Spinal cord (tissue), 10 donors: ENCODE measurements around the gene HELZ2. TPM values are rescaled to one million over a fixed set of nuclear protein-coding genes. Genes with fewer than 3 reads are reported as not detected.
"Not testable (repeated sequence)": the region's sequence is repeated elsewhere in the genome, so short reads cannot be mapped to it uniquely, and the experiment has no call there.

Experiments
- DNase-seq, 6 donors: peaks; one replicate each; pipeline versions ENCODE4 v3.0.0 to v3.0.0-alpha.2; 2013 to 2015; ENCODE audit warnings: low spot score in 6 of 6, low read depth in 4 of 6
- H3K27ac ChIP-seq: one replicate; pipeline ENCODE4 v1.5.1; 2013; ENCODE audit warnings: low read depth, low read length, control low read depth
- H3K27me3 ChIP-seq: one replicate; pipeline ENCODE4 v1.6.1; 2013; ENCODE audit warnings: low read length; ENCODE audit not compliant: control insufficient read depth, insufficient read depth
- H3K36me3 ChIP-seq: one replicate; pipeline ENCODE4 v1.6.1; 2013; ENCODE audit warnings: low read length; ENCODE audit not compliant: control insufficient read depth, insufficient read depth
- H3K4me1 ChIP-seq: one replicate; pipeline ENCODE4 v1.6.1; 2013; ENCODE audit warnings: low read length; ENCODE audit not compliant: control insufficient read depth, insufficient read depth
- H3K4me3 ChIP-seq: one replicate; pipeline ENCODE4 v1.5.1; 2013; ENCODE audit warnings: low read depth, low read length, control low read depth
- H3K9me3 ChIP-seq: one replicate; pipeline ENCODE4 v1.6.1; 2013; ENCODE audit warnings: low read length; ENCODE audit not compliant: control insufficient read depth, insufficient read depth
- WGBS: methylation state at CpG from one replicate; pipeline ENCODE4 v1.1.5; 2013; ENCODE audit warnings: missing lambda C conversion rate; ENCODE audit not compliant: insufficient coverage; 5-methylcytosine and 5-hydroxymethylcytosine counted together
- polyA plus RNA-seq, 2 donors: library from polyadenylated mRNA; unstranded; fragments of 120-200 nt; gene quantifications; one replicate each; pipeline ENCODE4 v1.2.1, GENCODE V29; 2013; ENCODE audit not compliant: insufficient read length in 2 of 2
- total RNA-seq, 2 donors: library from RNA; depleted of rRNA in 1 of 2; stranded (reverse); fragments of 120-200 nt in 1 of 2; fragments of >200 nt in 1 of 2; gene quantifications; one replicate each; pipeline versions ENCODE4 v1.2.3 to v1.2.4, GENCODE V29; 2013 to 2014
- donor health status: healthy.

HELZ2 gene
- total and polyA plus RNA-seq, 4 donors = 6.1 to 9.9 (median 7.0) TPM

GRCh38 chr20:63572071-63572787, 1.8 kb downstream of the HELZ2 start:
- 88% methylated on average over 48 of the region's 48 CpGs for WGBS
- Histone ChIP-seq H3K4me1 (peaks cover 22% of the 10 kb centered on the region), H3K36me3 (peaks cover 22% of the 10 kb centered on the region), H3K27me3 (peaks cover 6% of the 10 kb centered on the region), H3K4me3 (no peak overlapping the region), H3K9me3 (no peaks in the 10 kb centered on the region), H3K27ac (no peak overlapping the region)
- DNase-seq = no peak

DNA sequence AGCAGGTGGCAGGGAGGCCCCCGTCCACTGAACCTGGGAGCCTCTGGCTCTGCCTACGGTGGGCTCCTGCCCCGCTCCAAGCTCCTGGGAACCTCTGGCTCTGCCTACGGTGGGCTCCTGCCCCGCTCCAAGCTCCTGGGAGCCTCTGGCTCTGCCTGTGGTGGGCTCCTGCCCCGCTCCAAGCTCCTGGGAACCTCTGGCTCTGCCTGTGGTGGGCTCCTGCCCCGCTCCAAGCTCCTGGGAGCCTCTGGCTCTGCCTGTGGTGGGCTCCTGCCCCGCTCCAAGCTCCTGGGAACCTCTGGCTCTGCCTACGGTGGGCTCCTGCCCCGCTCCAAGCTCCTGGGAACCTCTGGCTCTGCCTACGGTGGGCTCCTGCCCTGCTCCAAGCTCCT, 3.0 kb downstream of the HELZ2 start:
- not testable (repeated sequence) for H3K9me3 ChIP-seq, H3K4me3 ChIP-seq, DNase-seq, H3K27me3 ChIP-seq, H3K27ac ChIP-seq
- no CpG with 5 or more reads among the region's 11 CpGs for WGBS
- Histone ChIP-seq H3K4me1 (peaks cover 21% of the 10 kb centered on the region), H3K36me3 (peaks cover 30% of the 10 kb centered on the region)

DNA sequence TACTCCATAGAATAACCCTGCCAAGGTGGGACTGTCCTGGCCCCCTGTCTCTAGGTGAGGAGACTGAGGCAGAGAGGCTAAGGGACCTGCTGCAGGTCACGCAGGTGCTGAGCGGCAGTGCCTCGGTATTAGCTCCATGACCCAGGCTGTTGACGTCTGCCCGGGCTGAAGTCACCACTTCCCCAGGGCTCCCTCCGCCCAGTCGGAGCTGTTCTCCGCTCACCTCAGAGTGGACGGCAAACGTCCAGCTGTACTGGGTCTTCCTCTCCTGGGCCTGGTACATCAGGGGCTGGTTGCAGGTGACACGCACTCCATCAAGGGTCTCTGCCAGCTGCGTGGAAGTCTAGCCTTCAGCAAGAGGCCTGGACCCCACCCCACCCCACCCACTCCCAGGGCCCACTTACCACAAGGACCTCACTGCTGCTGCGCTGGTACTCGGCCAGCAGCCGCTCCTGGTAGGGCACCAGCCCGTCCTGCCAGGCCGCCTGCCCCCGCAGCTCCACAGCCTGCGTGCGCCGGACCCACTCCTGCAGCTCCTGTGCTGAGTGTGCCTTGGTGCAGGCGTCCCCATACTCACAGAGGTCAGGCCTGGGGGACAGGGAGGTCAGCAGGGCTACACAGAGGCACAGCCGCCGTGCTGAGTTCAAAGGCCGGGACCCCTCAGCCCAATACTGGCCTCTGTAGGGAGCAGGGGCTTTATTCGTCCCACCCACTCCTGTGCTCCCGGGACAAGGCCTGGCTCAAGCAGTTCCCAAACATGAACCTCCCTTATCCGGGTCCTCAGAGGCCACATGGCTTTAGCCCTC, 3.6 kb downstream of the HELZ2 start:
- Histone ChIP-seq H3K9me3 (no peaks in the 10 kb centered on the region), H3K27ac (no peak overlapping the region), H3K27me3 (peaks cover 6% of the 10 kb centered on the region), H3K4me3 (no peak overlapping the region), H3K36me3 (peaks cover 36% of the 10 kb centered on the region), H3K4me1 (peaks cover 21% of the 10 kb centered on the region)
- DNase-seq = no peak
- 89% methylated on average over 27 of the region's 28 CpGs for WGBS

GRCh38 chr20:63568986-63569949, 4.8 kb downstream of the HELZ2 start:
- no peak overlapping the region for H3K27ac ChIP-seq
- peaks cover 17% of the 10 kb centered on the region for H3K4me1 ChIP-seq
- no peak overlapping the region for H3K4me3 ChIP-seq
- peak in 2 of 6 donors; percentile 22 to 29 for DNase-seq
- no peaks in the 10 kb centered on the region for H3K9me3 ChIP-seq
- 56% methylated on average over 45 of the region's 46 CpGs for WGBS
- H3K36me3 ChIP-seq = peaks cover 48% of the 10 kb centered on the region
- peaks cover 4% of the 10 kb centered on the region for H3K27me3 ChIP-seq

DNA sequence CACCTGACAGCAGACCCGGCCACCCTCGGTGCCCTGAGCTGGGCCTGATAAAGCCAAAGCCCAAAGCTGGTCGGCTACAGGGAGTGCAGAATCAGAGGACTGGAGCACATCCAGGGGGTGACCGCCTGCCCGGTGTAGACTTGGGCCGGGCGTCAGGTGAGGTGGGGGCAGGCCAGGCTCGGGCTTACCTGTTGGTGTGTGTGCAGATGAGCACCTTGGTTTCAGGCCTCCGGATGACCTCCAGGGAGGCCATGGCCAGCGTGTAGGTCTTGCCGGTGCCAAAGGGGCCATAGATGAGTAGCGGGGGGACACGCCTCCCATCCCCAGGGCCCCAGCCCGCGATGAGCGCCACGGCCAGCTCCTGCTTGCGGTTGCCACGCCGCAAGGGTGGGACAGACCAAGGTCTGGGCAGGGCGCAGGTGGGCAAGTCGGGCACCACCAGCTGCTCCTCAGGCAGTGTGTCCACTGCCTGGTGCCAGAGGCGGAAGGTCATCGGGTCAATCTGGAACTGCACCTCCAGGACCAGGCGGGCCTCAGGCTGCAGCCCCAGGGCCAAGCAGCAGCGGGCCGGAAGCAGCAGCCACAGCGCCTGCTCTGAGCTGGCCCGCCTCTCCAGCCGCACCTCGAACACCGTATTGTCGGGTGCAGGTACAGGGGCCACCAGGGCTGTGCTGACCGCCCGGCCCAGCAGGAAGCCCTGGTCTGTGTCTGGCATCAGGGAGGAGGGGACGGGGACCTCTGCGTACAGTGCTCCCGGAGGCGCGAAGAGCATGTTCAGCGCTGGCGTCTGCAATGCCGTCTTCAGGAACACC, 5.7 kb downstream of the HELZ2 start:
- Histone ChIP-seq H3K4me3 (no peak overlapping the region), H3K4me1 (peaks cover 11% of the 10 kb centered on the region), H3K36me3 (peaks cover 57% of the 10 kb centered on the region), H3K27me3 (peaks cover under 1% of the 10 kb centered on the region), H3K9me3 (no peaks in the 10 kb centered on the region), H3K27ac (no peak overlapping the region)
- WGBS = 85% methylated on average over 43 of the region's 43 CpGs
- no peak for DNase-seq

DNA sequence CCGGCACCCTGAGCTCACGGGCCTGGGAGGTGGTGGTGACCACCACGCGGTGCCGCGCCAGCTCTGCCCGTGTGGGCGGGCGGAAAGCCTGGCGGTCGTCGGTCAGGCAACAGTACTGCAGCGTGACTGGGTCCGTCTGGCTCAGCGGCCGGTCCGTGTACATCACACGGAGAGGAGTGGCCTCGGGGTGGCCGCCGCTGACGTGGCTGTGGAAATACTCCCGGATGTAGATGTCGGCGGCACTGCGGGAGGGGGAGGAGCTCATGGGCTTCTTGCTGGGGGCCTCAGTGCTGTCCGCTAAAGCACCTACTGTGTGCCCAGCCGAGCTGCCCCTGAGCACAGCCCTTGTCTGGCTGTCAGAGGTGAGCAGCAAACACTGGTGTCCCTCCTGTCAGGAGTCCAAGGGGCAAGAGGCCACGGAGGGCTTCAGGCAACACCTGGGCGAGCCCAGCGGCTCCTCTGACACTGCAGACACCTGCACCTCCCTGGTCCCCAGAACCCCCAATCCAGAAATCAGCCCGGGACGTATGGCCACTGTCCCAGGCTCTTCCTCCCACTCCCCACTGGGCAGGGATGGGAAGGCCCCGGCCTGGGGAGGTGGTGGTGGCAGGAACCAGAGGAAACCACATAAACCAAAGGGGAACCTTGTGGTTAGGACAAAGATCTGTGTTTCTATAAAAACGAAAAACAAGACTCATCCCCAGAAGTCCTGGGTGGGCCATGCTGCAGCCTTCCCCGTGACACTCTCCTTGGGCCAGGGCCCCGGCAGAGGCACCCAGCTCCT, 6.5 kb downstream of the HELZ2 start:
- no peak overlapping the region for H3K4me3 ChIP-seq
- H3K27ac ChIP-seq = no peak overlapping the region
- no peaks in the 10 kb centered on the region for H3K9me3 ChIP-seq
- DNase-seq = no peak
- H3K4me1 ChIP-seq = peaks cover 3% of the 10 kb centered on the region
- WGBS = 90% methylated on average over 32 of the region's 37 CpGs
- H3K27me3 ChIP-seq = no peaks in the 10 kb centered on the region
- H3K36me3 ChIP-seq = peaks cover 61% of the 10 kb centered on the region

- no peak overlapping the region for H3K4me3 ChIP-seq
- H3K9me3 ChIP-seq = no peaks in the 10 kb centered on the region
- H3K36me3 ChIP-seq = peaks cover 61% of the 10 kb centered on the region
- H3K4me1 ChIP-seq = peaks cover 3% of the 10 kb centered on the region
- H3K27me3 ChIP-seq = no peaks in the 10 kb centered on the region
- WGBS = 96% methylated on average over 22 of the region's 22 CpGs
- H3K27ac ChIP-seq = no peak overlapping the region
- DNase-seq = no peak
Observed at GRCh38 chr20:63567136-63567385, 7.0 kb downstream of the HELZ2 start.

GRCh38 chr20:63566395-63567135, 7.5 kb downstream of the HELZ2 start:
- DNase-seq = no peak
- peaks cover 3% of the 10 kb centered on the region for H3K4me1 ChIP-seq
- 89% methylated on average over 45 of the region's 46 CpGs for WGBS
- H3K27ac ChIP-seq = no peak overlapping the region
- peaks cover 61% of the 10 kb centered on the region for H3K36me3 ChIP-seq
- no peaks in the 10 kb centered on the region for H3K9me3 ChIP-seq
- no peaks in the 10 kb centered on the region for H3K27me3 ChIP-seq
- no peak overlapping the region for H3K4me3 ChIP-seq
